A549 (cell line): ENCODE measurements around the gene CERS2. TPM values are rescaled to one million over a fixed set of nuclear protein-coding genes. Genes with fewer than 3 reads are reported as not detected.

Experiments
- ATAC-seq, 2 experiments: fragments of 200-7000 bp in 1 of 2; fragments of >200 bp in 1 of 2; cut with Nextera tagmentation in 1 of 2; cut with Tn5 transposase in 1 of 2; 3 replicates each; pipeline versions ENCODE4 v1.8.0 to v1.9.1; 2018 to 2020; ENCODE audit warnings: mild to moderate bottlenecking in 1 of 2, moderate library complexity in 1 of 2
- CTCF ChIA-PET: fragments of 300-600 bp; sonication (Branson Sonifier 250); formaldehyde crosslinking; extraction: SDS; loops from one replicate; lab custom pipeline; 2021; ENCODE audit warnings: antibody characterized with exemption, inconsistent platforms; lab: Yijun Ruan, JAX
- POLR2A ChIA-PET: fragments of 350-600 bp; formaldehyde crosslinking; extraction: SDS; loops from one replicate; lab custom pipeline; 2021; ENCODE audit warnings: antibody characterized with exemption, inconsistent platforms; lab: Yijun Ruan, JAX
- DNase-seq, 2 experiments: peaks; one replicate each; pipeline versions ENCODE4 v3.0.0 to v3.0.0-alpha.2; 2011 to 2016; ENCODE audit warnings: low read depth in 1 of 2, low spot score in 1 of 2
- FAIRE-seq: peaks from 2 replicates; lab custom pipeline; 2011; peaks lifted over from hg19 to GRCh38; lab: Jason Lieb, UNC
- H3K27ac ChIP-seq, 2 experiments: fragments of >200 bp; sonication (Bioruptor Twin); formaldehyde crosslinking; 3 replicates each; pipeline ENCODE4 v1.5.1; 2016 to 2017
- H3K4me1 ChIP-seq: fragments of >200 bp; sonication (Bioruptor Twin); formaldehyde crosslinking; 3 replicates; pipeline ENCODE4 v1.6.1; 2016
- H3K4me2 ChIP-seq: fragments of >200 bp; sonication (Bioruptor Twin); formaldehyde crosslinking; 3 replicates; pipeline ENCODE4 v1.6.1; 2016
- H3K4me3 ChIP-seq: fragments of >200 bp; sonication (Bioruptor Twin); formaldehyde crosslinking; 3 replicates; pipeline ENCODE4 v1.5.1; 2016
- H3K9me3 ChIP-seq: fragments of >200 bp; sonication (Bioruptor Twin); formaldehyde crosslinking; 3 replicates; pipeline ENCODE4 v1.6.1; 2016
- CHD2 ChIP-seq: fragments of 150-350 bp; IDR thresholded peaks from 2 replicates; pipeline ENCODE4 v1.6.1; 2014; ENCODE audit warnings: low read length; ENCODE audit not compliant: partially characterized antibody
- FOSL2 ChIP-seq, 2 experiments: fragments of 450-650 bp in 1 of 2; fragments of >200 bp in 1 of 2; sonication (Bioruptor Twin) in 1 of 2; formaldehyde crosslinking; IDR thresholded peaks; 2 replicates each; pipeline versions ENCODE4 v1.5.0 to v1.6.1; 2016 to 2020; ENCODE audit warnings: mild to moderate bottlenecking in 1 of 2, moderate library complexity in 1 of 2
- JUN ChIP-seq, 2 experiments: fragments of >200 bp; sonication (Bioruptor Twin); formaldehyde crosslinking; IDR thresholded peaks; 2 replicates in 1 of 2; 3 replicates in 1 of 2; pipeline ENCODE4 v1.6.1; 2016 to 2017
- MAZ ChIP-seq: fragments of 150-350 bp; IDR thresholded peaks from 2 replicates; pipeline ENCODE4 v1.6.1; 2014; ENCODE audit warnings: antibody characterized with exemption, low read depth, low read length, borderline replicate concordance
- MYC ChIP-seq: IDR thresholded peaks from 2 replicates; pipeline ENCODE4 v1.6.1; 2012; ENCODE audit warnings: mild to moderate bottlenecking, inconsistent platforms, low read length, improper control_type of control experiment, borderline replicate concordance
- NFE2L2 ChIP-seq: fragments of 150-350 bp; conservative IDR thresholded peaks from 2 replicates; pipeline ENCODE4 v1.6.1; 2014; ENCODE audit warnings: low read length
- POLR2A ChIP-seq: IDR thresholded peaks from 2 replicates; pipeline ENCODE4 v1.6.1; 2012; ENCODE audit warnings: mild to moderate bottlenecking, low read length
- RARB ChIP-seq: fragments of 250-450 bp; sonication (Bioruptor Pico); IDR thresholded peaks from 2 replicates; pipeline ENCODE4 v1.8.0; 2021; ENCODE audit warnings: mild to moderate bottlenecking, moderate library complexity
- REST ChIP-seq: fragments of 200-600 bp; sonication (generic); IDR thresholded peaks from 2 replicates; pipeline ENCODE4 v1.6.1; 2016; ENCODE audit warnings: antibody characterized with exemption, mild to moderate bottlenecking, moderate library complexity
- WGBS: methylation state at CpG from one replicate; pipeline ENCODE4 v1.1.6; 2017; ENCODE audit errors: missing lambda C conversion rate; 5-methylcytosine and 5-hydroxymethylcytosine counted together
- polyA plus RNA-seq, 4 experiments: library from polyadenylated mRNA; depleted of rRNA in 3 of 4; stranded (reverse); fragments of >200 nt; fragmentation: RNase III in 1 of 4; extraction: RNeasy Plus Mini Kit Qiagen cat#74134 plus additional on column Dnase treatment in 1 of 4; gene quantifications; 2 replicates in 3 of 4; 3 replicates in 1 of 4; pipeline ENCODE4 v1.2.3, GENCODE V29; 2011 to 2017
- TF ChIP-seq, protein P1 (sequence below): IDR thresholded peaks from 2 replicates; pipeline ENCODE4 v1.6.1; 2012
- TF ChIP-seq, protein P2 (sequence below): fragments of 250-450 bp; sonication (Bioruptor Pico); IDR thresholded peaks from 2 replicates; pipeline ENCODE4 v1.5.0; 2021; ENCODE audit warnings: mild to moderate bottlenecking, moderate library complexity, borderline replicate concordance
- TF ChIP-seq, protein P3 (sequence below): IDR thresholded peaks from 2 replicates; pipeline ENCODE4 v1.6.1; 2012; ENCODE audit warnings: low read depth, borderline replicate concordance

CERS2 gene
- polyA plus RNA-seq, 2 of the 4 experiments (the other 2 are of a cell fraction) = 196 to 356 TPM

GRCh38 chr1:150976879-150977694 is 2.5 kb upstream of the CERS2 start:
- H3K4me3 ChIP-seq = peak overlapping the region; percentile 21; the same call in 1 of the 3 replicates
- no peaks in the 10 kb centered on the region for H3K9me3 ChIP-seq
- CTCF ChIA-PET = interaction anchor here (1.0 to 26.8 kb wide), 4 partner anchors 11 to 55 kb away, joined by 4 to 586 read pairs (median 26); partner anchors contain the start of gene MINDY1
- TF ChIP-seq POLR2A (peak; percentile 62), REST (no peak), FOSL2 (IDR thresholded peaks at IDR 0.05) (peak; percentile 53; the same call in 1 of the 2 replicates), FOSL2 (CRISPR knock-in tag; IDR thresholded peaks at IDR 0.05) (peak; percentile 91), CHD2 (peak; percentile 59), MYC (0 out of 2 replicates have a peak, but pooled peaks have one; percentile 18), JUN (IDR thresholded peaks at IDR 0.05) (peak in 1 of 2 experiments; percentile 82; a peak in 2 of 5 replicates)
- TF ChIP-seq, protein P1, sequence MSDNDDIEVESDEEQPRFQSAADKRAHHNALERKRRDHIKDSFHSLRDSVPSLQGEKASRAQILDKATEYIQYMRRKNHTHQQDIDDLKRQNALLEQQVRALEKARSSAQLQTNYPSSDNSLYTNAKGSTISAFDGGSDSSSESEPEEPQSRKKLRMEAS = peak; percentile 77
- TF ChIP-seq, protein P2, sequence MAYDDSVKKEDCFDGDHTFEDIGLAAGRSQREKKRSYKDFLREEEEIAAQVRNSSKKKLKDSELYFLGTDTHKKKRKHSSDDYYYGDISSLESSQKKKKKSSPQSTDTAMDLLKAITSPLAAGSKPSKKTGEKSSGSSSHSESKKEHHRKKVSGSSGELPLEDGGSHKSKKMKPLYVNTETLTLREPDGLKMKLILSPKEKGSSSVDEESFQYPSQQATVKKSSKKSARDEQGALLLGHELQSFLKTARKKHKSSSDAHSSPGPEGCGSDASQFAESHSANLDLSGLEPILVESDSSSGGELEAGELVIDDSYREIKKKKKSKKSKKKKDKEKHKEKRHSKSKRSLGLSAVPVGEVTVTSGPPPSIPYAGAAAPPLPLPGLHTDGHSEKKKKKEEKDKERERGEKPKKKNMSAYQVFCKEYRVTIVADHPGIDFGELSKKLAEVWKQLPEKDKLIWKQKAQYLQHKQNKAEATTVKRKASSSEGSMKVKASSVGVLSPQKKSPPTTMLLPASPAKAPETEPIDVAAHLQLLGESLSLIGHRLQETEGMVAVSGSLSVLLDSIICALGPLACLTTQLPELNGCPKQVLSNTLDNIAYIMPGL (CRISPR knock-in tag) = no peak
- POLR2A ChIA-PET = interaction anchor here (0.5 to 1.1 kb wide), 3 partner anchors 30 to 398 kb away, joined by 3 read pairs; partner anchors contain the start of genes MCL1 and MINDY1
- DNase-seq (peak; percentile 94 to 96), FAIRE-seq (peak; percentile 85), ATAC-seq (peak; percentile 57 to 72)
- H3K4me2 ChIP-seq = peak overlapping the region; percentile 82
- H3K4me1 ChIP-seq = peaks cover 68% of the 10 kb centered on the region
- 15% methylated on average over 11 of the region's 11 CpGs for WGBS
- H3K27ac ChIP-seq = peak overlapping the region; percentile 94 to 100

DNA sequence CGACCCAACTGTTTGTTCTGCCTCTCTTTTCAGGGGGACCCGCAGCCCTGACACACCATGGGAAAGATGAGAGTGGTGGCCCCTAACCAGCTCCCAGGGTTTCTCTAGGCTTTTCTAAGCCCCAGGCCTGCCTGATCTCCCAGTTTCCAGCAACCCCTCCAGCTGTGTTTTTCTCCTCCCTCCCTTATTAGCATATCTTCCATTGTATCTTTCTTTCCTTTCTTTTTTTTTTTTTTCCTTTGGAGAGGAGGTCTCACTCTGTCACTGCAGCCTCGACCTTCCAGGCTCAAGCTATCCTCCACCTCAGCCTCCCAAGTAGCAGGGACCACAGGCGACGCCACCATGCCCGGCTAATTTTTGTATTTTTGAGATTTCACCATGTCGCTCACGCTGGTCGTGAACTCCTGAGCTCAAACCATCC is 1.8 kb upstream of the CERS2 start:
- FAIRE-seq (no peak), DNase-seq (no peak), ATAC-seq (no peak)
- H3K4me1 ChIP-seq = peaks cover 68% of the 10 kb centered on the region
- ChIA-PET CTCF (interaction anchor here (1.0 to 26.8 kb wide), 4 partner anchors 10 to 54 kb away, joined by 4 to 586 read pairs (median 26); partner anchors contain the start of gene MINDY1), POLR2A (interaction anchor here (0.6 kb wide), 1 partner anchor 371 kb away, joined by 3 read pairs; no protein-coding TSS in a partner anchor)
- TF ChIP-seq, protein P3, sequence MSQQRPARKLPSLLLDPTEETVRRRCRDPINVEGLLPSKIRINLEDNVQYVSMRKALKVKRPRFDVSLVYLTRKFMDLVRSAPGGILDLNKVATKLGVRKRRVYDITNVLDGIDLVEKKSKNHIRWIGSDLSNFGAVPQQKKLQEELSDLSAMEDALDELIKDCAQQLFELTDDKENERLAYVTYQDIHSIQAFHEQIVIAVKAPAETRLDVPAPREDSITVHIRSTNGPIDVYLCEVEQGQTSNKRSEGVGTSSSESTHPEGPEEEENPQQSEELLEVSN = no peak
- TF ChIP-seq RARB (CRISPR knock-in tag) (no peak), NFE2L2 (no peak), MAZ (no peak)
- H3K4me2 ChIP-seq = peak overlapping the region; percentile 82
- H3K27ac ChIP-seq = peak overlapping the region; percentile 94 to 100
- 91% methylated on average over 9 of the region's 9 CpGs for WGBS
- H3K4me3 ChIP-seq = no peak overlapping the region
- no peaks in the 10 kb centered on the region for H3K9me3 ChIP-seq
